ENCODE results near the gene ASCL4. TPM values are rescaled to one million over a fixed set of nuclear protein-coding genes. Genes with fewer than 3 reads are reported as not detected.
A peak's percentile ranks its signal among the peaks of the same experiment; 100 is the strongest.

The ASCL4 gene
- total and polyA plus RNA-seq, 2 of the 13 experiments (the other 11 are each of a cell fraction or from before 2014, with no cell fraction given): not detected

DNA sequence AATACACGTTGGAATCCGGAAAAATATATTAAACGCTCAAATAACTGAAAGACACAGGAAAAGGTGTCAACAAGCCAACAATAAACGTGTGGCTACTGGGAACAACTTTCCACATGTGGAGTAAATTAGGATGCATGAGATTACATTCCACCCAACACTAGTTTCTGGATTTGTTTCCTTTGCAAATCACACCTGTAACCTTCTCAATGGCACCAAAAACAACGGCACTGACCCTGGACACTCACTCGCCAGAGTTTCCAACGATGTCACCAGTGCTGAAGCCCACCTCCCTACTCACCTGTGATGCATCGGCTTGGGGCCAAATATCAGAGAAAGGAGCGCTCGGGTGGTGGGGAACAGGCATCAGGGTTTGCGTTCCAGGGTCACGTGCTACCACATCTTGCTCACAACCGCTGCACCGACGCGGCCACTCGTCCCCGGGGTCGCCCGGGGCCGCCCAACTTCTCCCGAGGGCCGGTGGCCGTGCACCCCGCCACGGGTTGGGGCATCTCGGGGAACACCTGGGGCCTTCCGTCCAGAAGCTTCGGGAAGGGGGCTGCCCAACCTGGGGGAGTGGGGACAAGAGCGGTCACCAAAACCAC is 14.2 kb upstream of the ASCL4 start (continued):
- TF ChIP-seq, protein P1, sequence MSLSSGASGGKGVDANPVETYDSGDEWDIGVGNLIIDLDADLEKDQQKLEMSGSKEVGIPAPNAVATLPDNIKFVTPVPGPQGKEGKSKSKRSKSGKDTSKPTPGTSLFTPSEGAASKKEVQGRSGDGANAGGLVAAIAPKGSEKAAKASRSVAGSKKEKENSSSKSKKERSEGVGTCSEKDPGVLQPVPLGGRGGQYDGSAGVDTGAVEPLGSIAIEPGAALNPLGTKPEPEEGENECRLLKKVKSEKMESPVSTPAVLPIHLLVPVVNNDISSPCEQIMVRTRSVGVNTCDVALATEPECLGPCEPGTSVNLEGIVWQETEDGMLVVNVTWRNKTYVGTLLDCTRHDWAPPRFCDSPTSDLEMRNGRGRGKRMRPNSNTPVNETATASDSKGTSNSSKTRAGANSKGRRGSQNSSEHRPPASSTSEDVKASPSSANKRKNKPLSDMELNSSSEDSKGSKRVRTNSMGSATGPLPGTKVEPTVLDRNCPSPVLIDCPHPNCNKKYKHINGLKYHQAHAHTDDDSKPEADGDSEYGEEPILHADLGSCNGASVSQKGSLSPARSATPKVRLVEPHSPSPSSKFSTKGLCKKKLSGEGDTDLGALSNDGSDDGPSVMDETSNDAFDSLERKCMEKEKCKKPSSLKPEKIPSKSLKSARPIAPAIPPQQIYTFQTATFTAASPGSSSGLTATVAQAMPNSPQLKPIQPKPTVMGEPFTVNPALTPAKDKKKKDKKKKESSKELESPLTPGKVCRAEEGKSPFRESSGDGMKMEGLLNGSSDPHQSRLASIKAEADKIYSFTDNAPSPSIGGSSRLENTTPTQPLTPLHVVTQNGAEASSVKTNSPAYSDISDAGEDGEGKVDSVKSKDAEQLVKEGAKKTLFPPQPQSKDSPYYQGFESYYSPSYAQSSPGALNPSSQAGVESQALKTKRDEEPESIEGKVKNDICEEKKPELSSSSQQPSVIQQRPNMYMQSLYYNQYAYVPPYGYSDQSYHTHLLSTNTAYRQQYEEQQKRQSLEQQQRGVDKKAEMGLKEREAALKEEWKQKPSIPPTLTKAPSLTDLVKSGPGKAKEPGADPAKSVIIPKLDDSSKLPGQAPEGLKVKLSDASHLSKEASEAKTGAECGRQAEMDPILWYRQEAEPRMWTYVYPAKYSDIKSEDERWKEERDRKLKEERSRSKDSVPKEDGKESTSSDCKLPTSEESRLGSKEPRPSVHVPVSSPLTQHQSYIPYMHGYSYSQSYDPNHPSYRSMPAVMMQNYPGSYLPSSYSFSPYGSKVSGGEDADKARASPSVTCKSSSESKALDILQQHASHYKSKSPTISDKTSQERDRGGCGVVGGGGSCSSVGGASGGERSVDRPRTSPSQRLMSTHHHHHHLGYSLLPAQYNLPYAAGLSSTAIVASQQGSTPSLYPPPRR (CRISPR knock-in tag; IDR thresholded peaks at IDR 0.05; ENCODE audit: borderline replicate concordance): 0 out of 2 replicates have a peak, but pooled peaks have one; percentile 16
- TF ChIP-seq, protein P2, sequence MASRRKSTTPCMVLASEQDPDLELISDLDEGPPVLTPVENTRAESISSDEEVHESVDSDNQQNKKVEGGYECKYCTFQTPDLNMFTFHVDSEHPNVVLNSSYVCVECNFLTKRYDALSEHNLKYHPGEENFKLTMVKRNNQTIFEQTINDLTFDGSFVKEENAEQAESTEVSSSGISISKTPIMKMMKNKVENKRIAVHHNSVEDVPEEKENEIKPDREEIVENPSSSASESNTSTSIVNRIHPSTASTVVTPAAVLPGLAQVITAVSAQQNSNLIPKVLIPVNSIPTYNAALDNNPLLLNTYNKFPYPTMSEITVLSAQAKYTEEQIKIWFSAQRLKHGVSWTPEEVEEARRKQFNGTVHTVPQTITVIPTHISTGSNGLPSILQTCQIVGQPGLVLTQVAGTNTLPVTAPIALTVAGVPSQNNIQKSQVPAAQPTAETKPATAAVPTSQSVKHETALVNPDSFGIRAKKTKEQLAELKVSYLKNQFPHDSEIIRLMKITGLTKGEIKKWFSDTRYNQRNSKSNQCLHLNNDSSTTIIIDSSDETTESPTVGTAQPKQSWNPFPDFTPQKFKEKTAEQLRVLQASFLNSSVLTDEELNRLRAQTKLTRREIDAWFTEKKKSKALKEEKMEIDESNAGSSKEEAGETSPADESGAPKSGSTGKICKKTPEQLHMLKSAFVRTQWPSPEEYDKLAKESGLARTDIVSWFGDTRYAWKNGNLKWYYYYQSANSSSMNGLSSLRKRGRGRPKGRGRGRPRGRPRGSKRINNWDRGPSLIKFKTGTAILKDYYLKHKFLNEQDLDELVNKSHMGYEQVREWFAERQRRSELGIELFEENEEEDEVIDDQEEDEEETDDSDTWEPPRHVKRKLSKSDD (CRISPR knock-in tag; IDR thresholded peaks at IDR 0.05; ENCODE audit: low read depth): no peak
- TF ChIP-seq PHF8 (CRISPR knock-in tag; IDR thresholded peaks at IDR 0.05) (peak; percentile 18; the same call in 1 of the 2 replicates), ZFAT (CRISPR knock-in tag; conservative IDR thresholded peaks at IDR 0.05) (no peak), ZNF232 (CRISPR knock-in tag; IDR thresholded peaks at IDR 0.05; ENCODE audit: borderline replicate concordance) (no peak), ZNF614 (CRISPR knock-in tag; IDR thresholded peaks at IDR 0.05; ENCODE audit: borderline replicate concordance) (no peak), PTBP1 (IDR thresholded peaks at IDR 0.05; ENCODE audit: low read depth, low read length, poor library complexity, severe bottlenecking) (no peak), ZNF577 (CRISPR knock-in tag; IDR thresholded peaks at IDR 0.05; ENCODE audit: borderline replicate concordance, low read depth) (no peak), TARDBP (CRISPR knock-in tag; IDR thresholded peaks at IDR 0.05) (peak; percentile 16; the same call in 1 of the 2 replicates), DNMT3B (CRISPR knock-in tag; conservative IDR thresholded peaks at IDR 0.05) (no peak), PLRG1 (conservative IDR thresholded peaks at IDR 0.05) (no peak), TAF15 (IDR thresholded peaks at IDR 0.05; ENCODE audit: low read depth, low read length, poor library complexity, severe bottlenecking) (peak; percentile 6), SRY (CRISPR knock-in tag; IDR thresholded peaks at IDR 0.05) (no peak; the same call in 1 of the 2 replicates)
- TF ChIP-seq, protein P3, sequence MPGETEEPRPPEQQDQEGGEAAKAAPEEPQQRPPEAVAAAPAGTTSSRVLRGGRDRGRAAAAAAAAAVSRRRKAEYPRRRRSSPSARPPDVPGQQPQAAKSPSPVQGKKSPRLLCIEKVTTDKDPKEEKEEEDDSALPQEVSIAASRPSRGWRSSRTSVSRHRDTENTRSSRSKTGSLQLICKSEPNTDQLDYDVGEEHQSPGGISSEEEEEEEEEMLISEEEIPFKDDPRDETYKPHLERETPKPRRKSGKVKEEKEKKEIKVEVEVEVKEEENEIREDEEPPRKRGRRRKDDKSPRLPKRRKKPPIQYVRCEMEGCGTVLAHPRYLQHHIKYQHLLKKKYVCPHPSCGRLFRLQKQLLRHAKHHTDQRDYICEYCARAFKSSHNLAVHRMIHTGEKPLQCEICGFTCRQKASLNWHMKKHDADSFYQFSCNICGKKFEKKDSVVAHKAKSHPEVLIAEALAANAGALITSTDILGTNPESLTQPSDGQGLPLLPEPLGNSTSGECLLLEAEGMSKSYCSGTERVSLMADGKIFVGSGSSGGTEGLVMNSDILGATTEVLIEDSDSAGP (CRISPR knock-in tag; IDR thresholded peaks at IDR 0.05; ENCODE audit: borderline replicate concordance): peak; percentile 27; the same call in 1 of the 2 replicates
- TF ChIP-seq, protein P4, sequence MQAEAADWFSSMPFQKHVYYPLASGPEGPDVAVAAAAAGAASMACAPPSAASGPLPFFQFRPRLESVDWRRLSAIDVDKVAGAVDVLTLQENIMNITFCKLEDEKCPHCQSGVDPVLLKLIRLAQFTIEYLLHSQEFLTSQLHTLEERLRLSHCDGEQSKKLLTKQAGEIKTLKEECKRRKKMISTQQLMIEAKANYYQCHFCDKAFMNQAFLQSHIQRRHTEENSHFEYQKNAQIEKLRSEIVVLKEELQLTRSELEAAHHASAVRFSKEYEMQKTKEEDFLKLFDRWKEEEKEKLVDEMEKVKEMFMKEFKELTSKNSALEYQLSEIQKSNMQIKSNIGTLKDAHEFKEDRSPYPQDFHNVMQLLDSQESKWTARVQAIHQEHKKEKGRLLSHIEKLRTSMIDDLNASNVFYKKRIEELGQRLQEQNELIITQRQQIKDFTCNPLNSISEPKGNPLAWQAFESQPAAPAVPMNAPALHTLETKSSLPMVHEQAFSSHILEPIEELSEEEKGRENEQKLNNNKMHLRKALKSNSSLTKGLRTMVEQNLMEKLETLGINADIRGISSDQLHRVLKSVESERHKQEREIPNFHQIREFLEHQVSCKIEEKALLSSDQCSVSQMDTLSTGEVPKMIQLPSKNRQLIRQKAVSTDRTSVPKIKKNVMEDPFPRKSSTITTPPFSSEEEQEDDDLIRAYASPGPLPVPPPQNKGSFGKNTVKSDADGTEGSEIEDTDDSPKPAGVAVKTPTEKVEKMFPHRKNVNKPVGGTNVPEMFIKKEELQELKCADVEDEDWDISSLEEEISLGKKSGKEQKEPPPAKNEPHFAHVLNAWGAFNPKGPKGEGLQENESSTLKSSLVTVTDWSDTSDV (CRISPR knock-in tag; IDR thresholded peaks at IDR 0.05): no peak
